ENCODE measurements around the gene SLC13A4.
A peak's percentile ranks its signal among the peaks of the same experiment; 100 is the strongest.

Gene SLC13A4

DNA sequence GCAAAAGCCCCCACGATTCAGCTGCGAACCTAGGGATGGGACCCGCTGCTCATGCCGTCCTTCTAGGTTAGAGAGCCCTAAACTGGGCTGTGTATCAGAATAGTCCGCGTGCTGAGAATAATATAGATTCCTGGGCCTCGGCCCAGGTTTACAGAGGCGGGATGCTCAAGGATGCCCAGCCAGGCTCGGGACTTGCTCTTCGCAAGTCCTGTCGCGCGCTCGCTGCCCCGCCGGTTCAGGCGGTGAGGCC is 65.9 kb downstream of the SLC13A4 start:
- H3K27me3 ChIP-seq (ENCODE audit: insufficient read depth, poor library complexity, severe bottlenecking): no peaks in the 10 kb centered on the region
- H3K4me3 ChIP-seq (replicated peaks; ENCODE audit: insufficient read depth, low read length): peak overlapping the region; percentile 97
- TF ChIP-seq GABPA (IDR thresholded peaks at IDR 0.05; ENCODE audit: low read depth) (no peak), SPI1 (IDR thresholded peaks at IDR 0.05; ENCODE audit: borderline replicate concordance, low read depth) (no peak), POLR2AphosphoS5 (IDR thresholded peaks at IDR 0.05; ENCODE audit: low read depth) (no peak; the same call in 1 of the 2 replicates)
- TF ChIP-seq, protein P1, sequence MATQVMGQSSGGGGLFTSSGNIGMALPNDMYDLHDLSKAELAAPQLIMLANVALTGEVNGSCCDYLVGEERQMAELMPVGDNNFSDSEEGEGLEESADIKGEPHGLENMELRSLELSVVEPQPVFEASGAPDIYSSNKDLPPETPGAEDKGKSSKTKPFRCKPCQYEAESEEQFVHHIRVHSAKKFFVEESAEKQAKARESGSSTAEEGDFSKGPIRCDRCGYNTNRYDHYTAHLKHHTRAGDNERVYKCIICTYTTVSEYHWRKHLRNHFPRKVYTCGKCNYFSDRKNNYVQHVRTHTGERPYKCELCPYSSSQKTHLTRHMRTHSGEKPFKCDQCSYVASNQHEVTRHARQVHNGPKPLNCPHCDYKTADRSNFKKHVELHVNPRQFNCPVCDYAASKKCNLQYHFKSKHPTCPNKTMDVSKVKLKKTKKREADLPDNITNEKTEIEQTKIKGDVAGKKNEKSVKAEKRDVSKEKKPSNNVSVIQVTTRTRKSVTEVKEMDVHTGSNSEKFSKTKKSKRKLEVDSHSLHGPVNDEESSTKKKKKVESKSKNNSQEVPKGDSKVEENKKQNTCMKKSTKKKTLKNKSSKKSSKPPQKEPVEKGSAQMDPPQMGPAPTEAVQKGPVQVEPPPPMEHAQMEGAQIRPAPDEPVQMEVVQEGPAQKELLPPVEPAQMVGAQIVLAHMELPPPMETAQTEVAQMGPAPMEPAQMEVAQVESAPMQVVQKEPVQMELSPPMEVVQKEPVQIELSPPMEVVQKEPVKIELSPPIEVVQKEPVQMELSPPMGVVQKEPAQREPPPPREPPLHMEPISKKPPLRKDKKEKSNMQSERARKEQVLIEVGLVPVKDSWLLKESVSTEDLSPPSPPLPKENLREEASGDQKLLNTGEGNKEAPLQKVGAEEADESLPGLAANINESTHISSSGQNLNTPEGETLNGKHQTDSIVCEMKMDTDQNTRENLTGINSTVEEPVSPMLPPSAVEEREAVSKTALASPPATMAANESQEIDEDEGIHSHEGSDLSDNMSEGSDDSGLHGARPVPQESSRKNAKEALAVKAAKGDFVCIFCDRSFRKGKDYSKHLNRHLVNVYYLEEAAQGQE (IDR thresholded peaks at IDR 0.05; ENCODE audit: insufficient replicate concordance, low read depth): no peak
- TF ChIP-seq, protein P2, sequence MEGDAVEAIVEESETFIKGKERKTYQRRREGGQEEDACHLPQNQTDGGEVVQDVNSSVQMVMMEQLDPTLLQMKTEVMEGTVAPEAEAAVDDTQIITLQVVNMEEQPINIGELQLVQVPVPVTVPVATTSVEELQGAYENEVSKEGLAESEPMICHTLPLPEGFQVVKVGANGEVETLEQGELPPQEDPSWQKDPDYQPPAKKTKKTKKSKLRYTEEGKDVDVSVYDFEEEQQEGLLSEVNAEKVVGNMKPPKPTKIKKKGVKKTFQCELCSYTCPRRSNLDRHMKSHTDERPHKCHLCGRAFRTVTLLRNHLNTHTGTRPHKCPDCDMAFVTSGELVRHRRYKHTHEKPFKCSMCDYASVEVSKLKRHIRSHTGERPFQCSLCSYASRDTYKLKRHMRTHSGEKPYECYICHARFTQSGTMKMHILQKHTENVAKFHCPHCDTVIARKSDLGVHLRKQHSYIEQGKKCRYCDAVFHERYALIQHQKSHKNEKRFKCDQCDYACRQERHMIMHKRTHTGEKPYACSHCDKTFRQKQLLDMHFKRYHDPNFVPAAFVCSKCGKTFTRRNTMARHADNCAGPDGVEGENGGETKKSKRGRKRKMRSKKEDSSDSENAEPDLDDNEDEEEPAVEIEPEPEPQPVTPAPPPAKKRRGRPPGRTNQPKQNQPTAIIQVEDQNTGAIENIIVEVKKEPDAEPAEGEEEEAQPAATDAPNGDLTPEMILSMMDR (IDR thresholded peaks at IDR 0.05; ENCODE audit: insufficient read depth, low read length): no peak
- DNase-seq (ENCODE audit: low read depth in 1 of 2, low spot score in 1 of 2): no peak
- H3K27ac ChIP-seq (replicated peaks): peak overlapping the region; percentile 89

DNA sequence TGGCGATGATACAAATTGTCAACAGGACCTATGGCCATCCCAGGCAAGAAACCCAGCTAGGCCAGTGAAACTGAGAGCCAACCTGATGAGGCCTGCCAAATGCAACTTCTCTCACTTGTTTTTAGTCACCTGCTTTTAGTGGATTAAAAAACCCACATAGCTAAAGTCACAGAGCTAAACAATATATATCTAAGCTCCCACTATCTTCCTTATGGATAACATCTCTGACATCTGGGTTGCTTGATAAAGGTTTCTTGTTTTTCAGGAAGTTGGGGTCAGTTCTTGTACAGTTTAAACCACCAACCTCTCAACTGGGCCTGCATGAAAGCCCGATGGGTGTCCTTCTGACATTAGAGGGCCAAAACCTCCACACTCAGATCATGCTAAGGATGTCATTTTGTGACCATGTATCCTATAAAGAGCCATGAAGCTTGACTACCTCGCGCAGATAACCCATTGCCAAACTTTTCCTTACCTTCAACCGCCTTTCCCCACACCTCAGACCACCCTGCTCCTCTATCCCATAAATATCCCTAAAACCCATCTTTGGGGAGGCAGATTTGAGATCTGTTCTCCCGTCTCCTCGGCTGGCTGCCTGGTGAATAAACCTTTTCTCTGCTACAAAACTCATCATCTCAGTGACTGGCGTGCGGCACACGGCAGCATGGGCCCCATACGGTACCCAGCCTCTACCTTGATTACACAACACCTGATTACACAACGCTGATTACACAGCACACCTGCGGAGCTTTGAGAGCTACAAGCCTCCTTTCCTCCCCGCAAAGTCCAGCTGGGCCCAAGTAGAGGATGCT is 66.5 kb downstream of the SLC13A4 start:
- no peaks in the 10 kb centered on the region for H3K27me3 ChIP-seq (ENCODE audit: insufficient read depth, poor library complexity, severe bottlenecking)
- peak overlapping the region; percentile 97 for H3K4me3 ChIP-seq (replicated peaks; ENCODE audit: insufficient read depth, low read length)
- peak overlapping the region; percentile 89 for H3K27ac ChIP-seq (replicated peaks)
- peak; percentile 10 to 32 for DNase-seq (ENCODE audit: low read depth in 1 of 2, low spot score in 1 of 2)
- TF ChIP-seq GABPA (IDR thresholded peaks at IDR 0.05; ENCODE audit: low read depth) (no peak), POLR2AphosphoS5 (IDR thresholded peaks at IDR 0.05; ENCODE audit: low read depth) (no peak), SPI1 (IDR thresholded peaks at IDR 0.05; ENCODE audit: borderline replicate concordance, low read depth) (no peak)
- TF ChIP-seq, protein P1 (IDR thresholded peaks at IDR 0.05; ENCODE audit: insufficient replicate concordance, low read depth): no peak
- TF ChIP-seq, protein P2 (IDR thresholded peaks at IDR 0.05; ENCODE audit: insufficient read depth, low read length): no peak

DNA sequence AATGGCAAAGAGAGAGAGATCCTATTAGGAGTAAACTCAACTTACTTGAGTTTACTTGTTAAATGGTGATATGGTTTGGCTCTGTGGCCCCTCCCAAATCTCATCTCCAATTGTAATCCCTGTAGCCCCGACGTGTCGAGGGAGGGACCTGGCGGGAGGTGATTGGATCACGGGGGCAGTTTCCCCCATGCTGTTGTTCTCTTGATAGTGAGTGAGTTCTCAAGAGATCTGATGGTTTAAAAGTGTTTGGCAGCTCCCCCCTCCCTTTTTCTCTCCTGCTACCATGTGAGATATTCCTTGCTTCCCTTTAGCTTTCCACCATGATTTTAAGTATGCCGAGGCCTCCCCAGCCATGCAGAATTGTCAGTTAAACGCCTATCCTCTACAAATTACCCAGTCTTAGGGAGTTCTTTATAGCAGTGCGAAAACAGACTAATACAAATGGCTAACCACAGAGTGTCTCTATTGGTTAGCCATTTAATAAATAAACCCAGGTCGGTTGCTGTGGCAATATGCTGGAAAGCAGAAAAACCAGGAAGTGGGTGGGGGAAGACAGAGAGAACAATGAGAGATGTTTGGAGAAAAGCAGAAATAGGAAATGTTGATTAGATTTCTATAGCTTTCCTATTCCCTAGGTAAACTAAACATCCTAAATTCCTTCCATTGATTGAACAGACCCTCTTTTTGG is 68.7 kb downstream of the SLC13A4 start:
- peak in 1 of 2 experiments; percentile 77 for DNase-seq (ENCODE audit: low read depth in 1 of 2, low spot score in 1 of 2)
- Histone ChIP-seq H3K27me3 (ENCODE audit: insufficient read depth, poor library complexity, severe bottlenecking) (no peaks in the 10 kb centered on the region), H3K27ac (replicated peaks) (peak overlapping the region; percentile 63), H3K4me3 (replicated peaks; ENCODE audit: insufficient read depth, low read length) (no peak overlapping the region)
- peak; percentile 88 for TF ChIP-seq SPI1 (IDR thresholded peaks at IDR 0.05; ENCODE audit: borderline replicate concordance, low read depth)
- TF ChIP-seq, protein P1 (IDR thresholded peaks at IDR 0.05; ENCODE audit: insufficient replicate concordance, low read depth): no peak

Data from HL-60 (cell line).